ENCODE measurements around the gene LSS.

The LSS gene

GRCh38 chr21:46218906-46219590 is 9.5 kb downstream of the LSS start:
- no peak for DNase-seq

GRCh38 chr21:46217511-46218196 is 10.9 kb downstream of the LSS start:
- DNase-seq: no peak

GRCh38 chr21:46216132-46216747 is 12.3 kb downstream of the LSS start:
- DNase-seq: no peak

GRCh38 chr21:46215436-46216131 is 13.0 kb downstream of the LSS start:
- DNase-seq: no peak

- DNase-seq: no peak
Observed at GRCh38 chr21:46214478-46215340, 13.9 kb downstream of the LSS start.

GRCh38 chr21:46213620-46214286 is 14.8 kb downstream of the LSS start:
- DNase-seq: no peak

GRCh38 chr21:46212721-46213484 is 15.7 kb downstream of the LSS start:
- no peak for DNase-seq

GRCh38 chr21:46211786-46212720 is 16.5 kb downstream of the LSS start:
- no peak for DNase-seq

- DNase-seq: no peak
Observed at GRCh38 chr21:46211376-46211775, 17.2 kb downstream of the LSS start.

GRCh38 chr21:46210378-46211136 is 18.0 kb downstream of the LSS start:
- DNase-seq: no peak

- no peak for DNase-seq
Observed at GRCh38 chr21:46208761-46209721, 19.5 kb downstream of the LSS start.

GRCh38 chr21:46207920-46208591 is 20.5 kb downstream of the LSS start:
- DNase-seq: no peak

GRCh38 chr21:46207006-46207919 is 21.3 kb downstream of the LSS start:
- DNase-seq: no peak

GRCh38 chr21:46206163-46207005 is 22.2 kb downstream of the LSS start:
- no peak for DNase-seq

- no peak for DNase-seq
Observed at GRCh38 chr21:46205766-46206162, 22.8 kb downstream of the LSS start.

Measured in NCI-H446 treated with DMSO at 0.1 percent for 48 hours (cell line).